NCI-H1930 (cell line): ENCODE data around the gene TREML4.

Experiments used
- DNase-seq, 2 experiments: peaks; one replicate each; lab custom pipeline; 2025; lab: John Stamatoyannopoulos, UW

The TREML4 gene

GRCh38 chr6:41255110-41255509 is 27.0 kb downstream of the TREML4 start:
- DNase-seq = no peak

- DNase-seq = no peak
These were observed 27.6 kb downstream of the TREML4 start for GRCh38 chr6:41255638-41256246.

- no peak for DNase-seq
These were observed 28.2 kb downstream of the TREML4 start for GRCh38 chr6:41256383-41256782.

- no peak for DNase-seq
These were observed 29.4 kb downstream of the TREML4 start for GRCh38 chr6:41257369-41258195.

- no peak for DNase-seq
These were observed 30.0 kb downstream of the TREML4 start for GRCh38 chr6:41258196-41258493.

GRCh38 chr6:41262401-41262800 is 34.3 kb downstream of the TREML4 start:
- no peak for DNase-seq

- no peak for DNase-seq
These were observed 35.1 kb downstream of the TREML4 start for GRCh38 chr6:41263267-41263666.

- DNase-seq = no peak
These were observed 38.4 kb downstream of the TREML4 start for GRCh38 chr6:41266541-41266940.

GRCh38 chr6:41268478-41268877 is 40.3 kb downstream of the TREML4 start:
- no peak for DNase-seq

GRCh38 chr6:41269166-41269565 is 41.0 kb downstream of the TREML4 start:
- no peak for DNase-seq

GRCh38 chr6:41269716-41270115 is 41.6 kb downstream of the TREML4 start:
- no peak for DNase-seq

GRCh38 chr6:41271901-41272395 is 43.8 kb downstream of the TREML4 start:
- no peak for DNase-seq

- DNase-seq = no peak
These were observed 44.6 kb downstream of the TREML4 start for GRCh38 chr6:41272591-41273240.

- DNase-seq = no peak
These were observed 45.6 kb downstream of the TREML4 start for GRCh38 chr6:41273714-41274113.

- DNase-seq = no peak
These were observed 46.1 kb downstream of the TREML4 start for GRCh38 chr6:41274256-41274655.

GRCh38 chr6:41275489-41275888 is 47.3 kb downstream of the TREML4 start:
- no peak for DNase-seq

- no peak for DNase-seq
These were observed 49.5 kb downstream of the TREML4 start for GRCh38 chr6:41277605-41278004.

GRCh38 chr6:41278699-41279405 is 50.7 kb downstream of the TREML4 start:
- peak; percentile 5 to 44 for DNase-seq

- no peak for DNase-seq
These were observed 52.4 kb downstream of the TREML4 start for GRCh38 chr6:41280381-41281057.

- DNase-seq = no peak
These were observed 55.5 kb downstream of the TREML4 start for GRCh38 chr6:41283600-41283999.

GRCh38 chr6:41284726-41285125 is 56.6 kb downstream of the TREML4 start:
- no peak for DNase-seq
